Endothelial cell (in vitro differentiated cells): ENCODE results near the gene PPP6R1. TPM values are rescaled to one million over a fixed set of nuclear protein-coding genes. Genes with fewer than 3 reads are reported as not detected.
A peak's percentile ranks its signal among the peaks of the same experiment; 100 is the strongest.

Experiments used
- DNase-seq: peaks from one replicate; pipeline ENCODE4 v3.0.0; 2021; ENCODE audit warnings: low spot score
- H3K27ac Mint-ChIP-seq: one replicate; pipeline ENCODE4 v1.8.0; 2021; ENCODE audit warnings: mixed read lengths, inconsistent platforms; ENCODE audit not compliant: unreplicated experiment
- H3K27me3 Mint-ChIP-seq: one replicate; pipeline ENCODE4 v1.8.0; 2021; ENCODE audit warnings: mild to moderate bottlenecking, moderate library complexity, mixed read lengths, inconsistent platforms; ENCODE audit not compliant: unreplicated experiment
- H3K36me3 Mint-ChIP-seq: one replicate; pipeline ENCODE4 v1.8.0; 2021; ENCODE audit warnings: mild to moderate bottlenecking, low read depth, mixed read lengths, inconsistent platforms; ENCODE audit not compliant: unreplicated experiment
- H3K4me1 Mint-ChIP-seq: one replicate; pipeline ENCODE4 v1.8.0; 2021; ENCODE audit warnings: mild to moderate bottlenecking, mixed read lengths, inconsistent platforms; ENCODE audit not compliant: unreplicated experiment
- H3K4me3 Mint-ChIP-seq: one replicate; pipeline ENCODE4 v1.8.0; 2021; ENCODE audit warnings: mild to moderate bottlenecking, mixed read lengths, inconsistent platforms; ENCODE audit not compliant: unreplicated experiment
- H3K9me3 Mint-ChIP-seq: one replicate; pipeline ENCODE4 v1.8.0; 2021; ENCODE audit warnings: mixed read lengths, inconsistent platforms; ENCODE audit not compliant: unreplicated experiment
- CTCF ChIP-seq: fragments of 200-600 bp; sonication (generic); IDR thresholded peaks from one replicate; pipeline ENCODE4 v1.5.0; 2021; ENCODE audit warnings: antibody characterized with exemption; ENCODE audit not compliant: unreplicated experiment
- long read RNA-seq: library from polyadenylated mRNA; unstranded; transcript quantifications from one replicate; pipeline ENCODE4 v2.0.0, GENCODE V29; 2020; ENCODE audit not compliant: unreplicated experiment
- total RNA-seq: library from RNA; stranded (reverse); fragmentation: NEBNext Ultra II Directional; extraction: Animal tissue kit (Norgen Biotek cat#: 25700); gene quantifications from one replicate; pipeline ENCODE4 v1.2.1, GENCODE V29; 2021; ENCODE audit not compliant: unreplicated experiment

PPP6R1 gene
- 65.6 TPM for total RNA-seq
- long read RNA-seq, partial matches to known transcripts = 4 of 5 reads
- long read RNA-seq, other reads (novel, unspliced or antisense) = 1 of 5 reads

GRCh38 chr19:55258828-55259539 is at the start of gene PPP6R1:
PPP6R1 (minus strand) TSS chr19:55259017; CDS start chr19:55247103, 11,914 bp downstream.
- no peak for TF ChIP-seq CTCF
- peaks cover 13% of the 10 kb centered on the region for H3K27me3 Mint-ChIP-seq
- no peaks in the 10 kb centered on the region for H3K9me3 Mint-ChIP-seq
- peaks cover 16% of the 10 kb centered on the region for H3K36me3 Mint-ChIP-seq
- H3K4me1 Mint-ChIP-seq = peaks cover 45% of the 10 kb centered on the region
- H3K27ac Mint-ChIP-seq = peak within 1 kb of the TSS; percentile 97
- peak within 1 kb of the TSS; percentile 99 for H3K4me3 Mint-ChIP-seq
- peak; percentile 98 for DNase-seq

- peak overlapping the region; percentile 49 for H3K4me3 Mint-ChIP-seq
- TF ChIP-seq CTCF = no peak
- H3K9me3 Mint-ChIP-seq = no peaks in the 10 kb centered on the region
- H3K27me3 Mint-ChIP-seq = peaks cover 14% of the 10 kb centered on the region
- H3K27ac Mint-ChIP-seq = no peak overlapping the region
- peaks cover 28% of the 10 kb centered on the region for H3K36me3 Mint-ChIP-seq
- DNase-seq = no peak
- peaks cover 9% of the 10 kb centered on the region for H3K4me1 Mint-ChIP-seq
Observed at GRCh38 chr19:55308281-55308680, 49.5 kb upstream of the PPP6R1 start.

- H3K27ac Mint-ChIP-seq = peak overlapping the region; percentile 12
- H3K27me3 Mint-ChIP-seq = peaks cover 15% of the 10 kb centered on the region
- peaks cover 9% of the 10 kb centered on the region for H3K4me1 Mint-ChIP-seq
- no peak for DNase-seq
- TF ChIP-seq CTCF = no peak
- no peaks in the 10 kb centered on the region for H3K9me3 Mint-ChIP-seq
- peaks cover 32% of the 10 kb centered on the region for H3K36me3 Mint-ChIP-seq
- H3K4me3 Mint-ChIP-seq = peak overlapping the region; percentile 76
Observed at GRCh38 chr19:55306712-55307111, 47.9 kb upstream of the PPP6R1 start.

- no peaks in the 10 kb centered on the region for H3K9me3 Mint-ChIP-seq
- peaks cover 32% of the 10 kb centered on the region for H3K36me3 Mint-ChIP-seq
- peak overlapping the region; percentile 87 for H3K27ac Mint-ChIP-seq
- TF ChIP-seq CTCF = no peak
- peaks cover 15% of the 10 kb centered on the region for H3K27me3 Mint-ChIP-seq
- peaks cover 9% of the 10 kb centered on the region for H3K4me1 Mint-ChIP-seq
- peak; percentile 32 for DNase-seq
- H3K4me3 Mint-ChIP-seq = peak overlapping the region; percentile 69
Observed at GRCh38 chr19:55305983-55306562, 47.3 kb upstream of the PPP6R1 start.

- H3K4me3 Mint-ChIP-seq = no peak overlapping the region
- peaks cover 15% of the 10 kb centered on the region for H3K27me3 Mint-ChIP-seq
- TF ChIP-seq CTCF = no peak
- peak overlapping the region; percentile 87 for H3K27ac Mint-ChIP-seq
- peaks cover 32% of the 10 kb centered on the region for H3K36me3 Mint-ChIP-seq
- H3K4me1 Mint-ChIP-seq = peaks cover 9% of the 10 kb centered on the region
- H3K9me3 Mint-ChIP-seq = no peaks in the 10 kb centered on the region
- DNase-seq = peak; percentile 60
Observed at GRCh38 chr19:55305491-55305890, 46.7 kb upstream of the PPP6R1 start.
